GM12878 (cell line): ENCODE results near the gene AGAP1. TPM values are rescaled to one million over a fixed set of nuclear protein-coding genes. Genes with fewer than 3 reads are reported as not detected.

Experiments used
- ATAC-seq: fragments of 200-7000 bp; cut with Tn5 transposase; 3 replicates; pipeline ENCODE4 v1.9.1; 2020; ENCODE audit warnings: mild to moderate bottlenecking, moderate library complexity
- BruUV-seq: library from RNA; stranded (reverse); fragments of 400-500 nt; replicated peaks from 2 replicates; lab custom pipeline; 2021; lab: Mats Ljungman, UMichigan
- CTCF ChIA-PET: fragments of 300-600 bp; sonication (Branson Sonifier 250); formaldehyde crosslinking; extraction: SDS; loops from one replicate; lab custom pipeline; 2021; ENCODE audit warnings: inconsistent platforms; lab: Yijun Ruan, JAX
- POLR2A ChIA-PET: fragments of 350-600 bp; formaldehyde crosslinking; extraction: SDS; loops from one replicate; lab custom pipeline; 2021; ENCODE audit warnings: inconsistent platforms; lab: Charles Lee
- RAD21 ChIA-PET: fragments of 300-600 bp; sonication (Branson Sonifier 250); formaldehyde crosslinking; loops from one replicate; lab custom pipeline; 2023; ENCODE audit warnings: antibody characterized with exemption; ENCODE audit not compliant: unreplicated experiment; lab: Charles Lee
- SMC1A ChIA-PET: fragments of 300-600 bp; sonication (Branson Sonifier 250); formaldehyde crosslinking; loops from one replicate; lab custom pipeline; 2023; ENCODE audit not compliant: unreplicated experiment, uncharacterized antibody; lab: Charles Lee
- DNase-seq: peaks from one replicate; pipeline ENCODE4 v3.0.0-alpha.2; 2011; ENCODE audit warnings: low read depth, low spot score
- FAIRE-seq: peaks from 3 replicates; lab custom pipeline; 2011; peaks lifted over from hg19 to GRCh38; lab: Jason Lieb, UNC
- H2AFZ ChIP-seq: 2 replicates; pipeline ENCODE4 v1.6.0; 2011; ENCODE audit warnings: low read depth, low read length, control low read depth; ENCODE audit not compliant: control insufficient read depth
- H3K27ac ChIP-seq: 2 replicates; pipeline ENCODE4 v1.5.1; 2011; ENCODE audit warnings: control low read depth; ENCODE audit not compliant: control insufficient read depth, insufficient read depth
- H3K27me3 ChIP-seq, 2 experiments: replicated peaks in 1 of 2; 2 replicates each; pipeline versions ENCODE4 v1.6.0 to v1.6.1; 2011; ENCODE audit warnings: low read length in 1 of 2; ENCODE audit not compliant: control insufficient read depth in 2 of 2, insufficient read depth in 2 of 2
- H3K36me3 ChIP-seq, 2 experiments: 2 replicates each; pipeline ENCODE4 v1.5.1; 2011; ENCODE audit warnings: low read length in 1 of 2; ENCODE audit not compliant: control insufficient read depth in 2 of 2, insufficient read depth in 2 of 2
- H3K4me1 ChIP-seq: 2 replicates; pipeline ENCODE4 v1.6.1; 2011; ENCODE audit warnings: mild to moderate bottlenecking, low read length, moderate library complexity, mixed read lengths; ENCODE audit not compliant: control insufficient read depth, insufficient read depth
- H3K4me2 ChIP-seq: 2 replicates; pipeline ENCODE4 v1.6.0; 2011; ENCODE audit warnings: control low read depth; ENCODE audit not compliant: control insufficient read depth, insufficient read depth
- H3K4me3 ChIP-seq: fragments of 200-600 bp; sonication (generic); 2 replicates; pipeline ENCODE4 v1.5.1; 2016
- H3K79me2 ChIP-seq: 2 replicates; pipeline ENCODE4 v1.6.0; 2011; ENCODE audit warnings: low read length; ENCODE audit not compliant: control insufficient read depth, insufficient read depth
- H3K9ac ChIP-seq: 2 replicates; pipeline ENCODE4 v1.8.0; 2011; ENCODE audit warnings: low read length, control low read depth, mixed read lengths; ENCODE audit not compliant: control insufficient read depth, insufficient read depth
- H3K9me3 ChIP-seq: replicated peaks from 3 replicates; pipeline ENCODE4 v1.5.1; 2011; ENCODE audit warnings: mild to moderate bottlenecking, low read length; ENCODE audit not compliant: control insufficient read depth, insufficient read depth
- H4K20me1 ChIP-seq: 2 replicates; pipeline ENCODE4 v1.6.0; 2011; ENCODE audit not compliant: control insufficient read depth, insufficient read depth
- CUX1 ChIP-seq: IDR thresholded peaks from 2 replicates; pipeline ENCODE4 v1.6.1; 2012; ENCODE audit warnings: improper control_type of control experiment, low read depth, low read length; ENCODE audit not compliant: insufficient replicate concordance
- ETV6 ChIP-seq, 2 experiments: fragments of 450-650 bp in 1 of 2; IDR thresholded peaks in 1 of 2; conservative IDR thresholded peaks in 1 of 2; 2 replicates each; pipeline ENCODE4 v1.6.1; 2014; ENCODE audit warnings: antibody characterized with exemption in 1 of 2, borderline replicate concordance in 1 of 2, low read depth in 1 of 2, mild to moderate bottlenecking in 1 of 2, moderate library complexity in 1 of 2
- MEF2B ChIP-seq: fragments of 450-650 bp; IDR thresholded peaks from 2 replicates; pipeline ENCODE4 v1.6.1; 2018; ENCODE audit warnings: mild to moderate bottlenecking, moderate library complexity; ENCODE audit not compliant: partially characterized antibody, poor library complexity, severe bottlenecking
- MTA2 ChIP-seq: fragments of 450-650 bp; IDR thresholded peaks from 2 replicates; pipeline ENCODE4 v1.6.1; 2016; ENCODE audit warnings: low read depth, mild to moderate bottlenecking, moderate library complexity
- RELA ChIP-seq: fragments of 450-650 bp; IDR thresholded peaks from 2 replicates; pipeline ENCODE4 v1.8.0; 2014; ENCODE audit warnings: borderline replicate concordance; ENCODE audit not compliant: partially characterized antibody
- TAF1 ChIP-seq: IDR thresholded peaks from 2 replicates; pipeline ENCODE4 v1.6.1; 2011; ENCODE audit warnings: mild to moderate bottlenecking, low read depth, low read length, borderline replicate concordance
- TCF12 ChIP-seq: IDR thresholded peaks from 2 replicates; pipeline ENCODE4 v1.6.1; 2011; ENCODE audit warnings: low read depth, mild to moderate bottlenecking, low read length
- WRNIP1 ChIP-seq: IDR thresholded peaks from 2 replicates; pipeline ENCODE4 v1.6.1; 2011; ENCODE audit warnings: low read depth, low read length, improper control_type of control experiment, borderline replicate concordance
- ZBED1 ChIP-seq: IDR thresholded peaks from 2 replicates; pipeline ENCODE4 v1.6.1; 2016; ENCODE audit warnings: borderline replicate concordance
- ZBTB4 ChIP-seq: fragments of 450-650 bp; formaldehyde crosslinking; IDR thresholded peaks from 2 replicates; pipeline ENCODE4 v1.4.0; 2022; ENCODE audit warnings: mild to moderate bottlenecking, moderate library complexity
- ZNF687 ChIP-seq: fragments of 450-650 bp; IDR thresholded peaks from 2 replicates; pipeline ENCODE4 v1.6.1; 2017; ENCODE audit warnings: mild to moderate bottlenecking, moderate library complexity
- WGBS: methylation state at CpG from one replicate; pipeline ENCODE4 v1.1.6; 2016; ENCODE audit warnings: low lambda C conversion rate; ENCODE audit not compliant: insufficient replicate concordance, insufficient coverage; ENCODE audit errors: missing lambda C conversion rate; 5-methylcytosine and 5-hydroxymethylcytosine counted together
- in situ Hi-C: fragments of 300-500 bp; cut with MboI; formaldehyde crosslinking; loops from 9 replicates; pipeline ENCODE4 v1.14.3; 2018; ENCODE audit warnings: mixed read lengths
- intact Hi-C: fragments of 100-400 bp; cut with micrococcal nuclease; formaldehyde crosslinking; loops from one replicate; pipeline ENCODE4 v1.14.2; 2022; ENCODE audit not compliant: unreplicated experiment
- polyA plus RNA-seq, 11 experiments: library from polyadenylated mRNA; depleted of rRNA in 4 of 11; unstranded in 6 of 11; stranded (reverse) in 5 of 11; fragments of >200 nt; fragmentation: Nextera tagmentation in 4 of 11; fragmentation: Illumina TruSeq in 1 of 11; extraction: Ambion mirVana in 4 of 11; extraction: Trizol in 1 of 11; gene quantifications; 1 replicate in 1 of 11; 2 replicates in 10 of 11; pipeline versions ENCODE4 v1.2.1 to v1.2.3, GENCODE V29; 2011 to 2016; ENCODE audit warnings: inconsistent platforms in 2 of 11, missing spikeins in 2 of 11, low read depth in 1 of 11
- total RNA-seq, 4 experiments: library from RNA; depleted of rRNA in 3 of 4; stranded (reverse); fragments of >200 nt in 3 of 4; fragmentation: Illumina TruSeq in 1 of 4; extraction: Trizol in 1 of 4; gene quantifications; 2 replicates each; pipeline versions ENCODE4 v1.2.1 to v1.2.3, GENCODE V29; 2013 to 2021

Gene AGAP1
- total and polyA plus RNA-seq, 10 of the 15 experiments (the other 5 are each of a cell fraction or from before 2014, with no cell fraction given), result 0.05 to 0.15 (median 0.06) TPM; not detected in 7

GRCh38 chr2:235781775-235782174, 287.9 kb downstream of the AGAP1 start:
- no peak for ATAC-seq
- in situ Hi-C loops, result no loop called here
- no peak for DNase-seq
- H2AFZ ChIP-seq, result no peak overlapping the region
- no peak overlapping the region for H3K9ac ChIP-seq
- no TSS peak for BruUV-seq
- TF ChIP-seq TCF12, result no peak
- no peak for TF ChIP-seq MEF2B
- no peak for TF ChIP-seq TAF1
- TF ChIP-seq ZNF687, result no peak
- TF ChIP-seq CUX1, result no peak
- no peak for TF ChIP-seq ETV6 (conservative IDR thresholded peaks at IDR 0.05 in 1 of 2, IDR thresholded peaks at IDR 0.05 in 1 of 2; ENCODE audit: borderline replicate concordance in 1 of 2, low read depth in 1 of 2)
- no peak for TF ChIP-seq ZBED1
- TF ChIP-seq MTA2, result no peak
- no peak for TF ChIP-seq ZBTB4
- TF ChIP-seq RELA, result no peak
- TF ChIP-seq WRNIP1, result no peak
- ChIA-PET RAD21 (no interaction called here), SMC1A (interaction anchor here (3.3 kb wide), 1 partner anchor 399 kb away, joined by 28 read pairs; no protein-coding TSS in a partner anchor), CTCF (interaction anchor here (4.1 to 5.0 kb wide), 2 partner anchors 16 to 398 kb away, joined by 30 to 84 read pairs; no protein-coding TSS in a partner anchor), POLR2A (no interaction called here)
- no peaks in the 10 kb centered on the region for H4K20me1 ChIP-seq
- H3K79me2 ChIP-seq, result no peaks in the 10 kb centered on the region
- intact Hi-C loops, result no loop called here
- no peak for FAIRE-seq
- H3K4me1 ChIP-seq, result no peaks in the 10 kb centered on the region
- H3K27ac ChIP-seq, result no peak overlapping the region
- H3K4me3 ChIP-seq, result no peak overlapping the region
- no peak overlapping the region for H3K4me2 ChIP-seq
- no peaks in the 10 kb centered on the region for H3K9me3 ChIP-seq
- H3K27me3 ChIP-seq, result peaks cover 0 to 2% of the 10 kb centered on the region in 2 experiments; a peak in 3 of 4 replicates
- whole genome bisulfite sequencing, result 45% methylated on average over 6 of the region's 6 CpGs
- H3K36me3 ChIP-seq, result no peaks in the 10 kb centered on the region
